ENCODE results near the gene CUL1.

The CUL1 gene

GRCh38 chr7:148694631-148695030 is 4.1 kb upstream of the CUL1 start:
- DNase-seq (ENCODE audit: insufficient read length, low spot score) (no peak), FAIRE-seq (no peak)
- TF ChIP-seq, protein P1, sequence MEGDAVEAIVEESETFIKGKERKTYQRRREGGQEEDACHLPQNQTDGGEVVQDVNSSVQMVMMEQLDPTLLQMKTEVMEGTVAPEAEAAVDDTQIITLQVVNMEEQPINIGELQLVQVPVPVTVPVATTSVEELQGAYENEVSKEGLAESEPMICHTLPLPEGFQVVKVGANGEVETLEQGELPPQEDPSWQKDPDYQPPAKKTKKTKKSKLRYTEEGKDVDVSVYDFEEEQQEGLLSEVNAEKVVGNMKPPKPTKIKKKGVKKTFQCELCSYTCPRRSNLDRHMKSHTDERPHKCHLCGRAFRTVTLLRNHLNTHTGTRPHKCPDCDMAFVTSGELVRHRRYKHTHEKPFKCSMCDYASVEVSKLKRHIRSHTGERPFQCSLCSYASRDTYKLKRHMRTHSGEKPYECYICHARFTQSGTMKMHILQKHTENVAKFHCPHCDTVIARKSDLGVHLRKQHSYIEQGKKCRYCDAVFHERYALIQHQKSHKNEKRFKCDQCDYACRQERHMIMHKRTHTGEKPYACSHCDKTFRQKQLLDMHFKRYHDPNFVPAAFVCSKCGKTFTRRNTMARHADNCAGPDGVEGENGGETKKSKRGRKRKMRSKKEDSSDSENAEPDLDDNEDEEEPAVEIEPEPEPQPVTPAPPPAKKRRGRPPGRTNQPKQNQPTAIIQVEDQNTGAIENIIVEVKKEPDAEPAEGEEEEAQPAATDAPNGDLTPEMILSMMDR (IDR thresholded peaks at IDR 0.05; ENCODE audit: insufficient read depth, missing control alignments), result no peak

DNA sequence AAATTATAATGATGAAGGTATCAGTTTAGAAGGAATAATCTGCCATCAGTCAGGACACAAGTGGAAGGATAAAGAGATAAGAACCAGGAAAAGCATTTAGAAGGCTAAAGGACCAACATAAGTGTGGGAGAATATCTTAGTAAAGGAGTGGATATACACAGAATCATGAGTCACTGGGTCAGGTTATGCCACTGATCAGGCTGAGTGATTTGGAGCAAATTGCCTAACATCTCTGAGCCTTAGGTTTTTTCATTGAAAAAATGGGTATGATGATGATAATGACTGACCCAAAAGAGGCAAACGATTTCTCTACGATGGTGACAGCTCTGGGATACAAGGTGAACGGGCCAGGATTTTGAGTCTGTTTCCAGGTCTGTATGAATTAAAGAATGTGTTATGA is 2.8 kb upstream of the CUL1 start:
- TF ChIP-seq, protein P1 (IDR thresholded peaks at IDR 0.05; ENCODE audit: insufficient read depth, missing control alignments), result no peak
- no peak for FAIRE-seq
- no peak for DNase-seq (ENCODE audit: insufficient read length, low spot score)

- TF ChIP-seq, protein P1 (IDR thresholded peaks at IDR 0.05; ENCODE audit: insufficient read depth, missing control alignments), result no peak
- DNase-seq (ENCODE audit: insufficient read length, low spot score) (no peak), FAIRE-seq (no peak)
Observed at GRCh38 chr7:148696787-148697186, 1.9 kb upstream of the CUL1 start.

- DNase-seq (ENCODE audit: insufficient read length, low spot score) (no peak), FAIRE-seq (no peak)
- TF ChIP-seq, protein P1 (IDR thresholded peaks at IDR 0.05; ENCODE audit: insufficient read depth, missing control alignments), result no peak
Observed at GRCh38 chr7:148697256-148698006, 1.3 kb upstream of the CUL1 start.

DNA sequence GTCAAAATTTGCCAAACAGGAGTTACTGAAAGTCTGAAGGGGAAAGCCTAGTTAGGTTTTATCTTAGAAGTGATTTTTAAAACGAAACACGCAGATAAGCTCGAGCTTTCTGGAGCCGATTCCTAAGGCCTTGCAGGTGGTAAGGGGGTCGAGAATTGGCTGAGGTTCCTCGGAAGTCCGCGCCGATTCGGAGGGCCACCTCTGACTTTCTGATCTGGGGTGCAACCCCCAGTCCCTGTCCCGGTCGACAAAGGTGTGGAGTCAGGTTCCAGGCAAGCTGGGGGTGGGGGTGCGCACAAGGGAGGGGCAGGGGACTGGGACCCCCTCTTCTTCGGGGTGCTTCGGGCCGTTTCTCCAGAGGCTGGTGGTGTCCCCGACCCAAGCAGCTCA is 701 bp upstream of the CUL1 start:
- DNase-seq (ENCODE audit: insufficient read length, low spot score) (no peak), FAIRE-seq (no peak)
- TF ChIP-seq, protein P1 (IDR thresholded peaks at IDR 0.05; ENCODE audit: insufficient read depth, missing control alignments), result no peak

DNA sequence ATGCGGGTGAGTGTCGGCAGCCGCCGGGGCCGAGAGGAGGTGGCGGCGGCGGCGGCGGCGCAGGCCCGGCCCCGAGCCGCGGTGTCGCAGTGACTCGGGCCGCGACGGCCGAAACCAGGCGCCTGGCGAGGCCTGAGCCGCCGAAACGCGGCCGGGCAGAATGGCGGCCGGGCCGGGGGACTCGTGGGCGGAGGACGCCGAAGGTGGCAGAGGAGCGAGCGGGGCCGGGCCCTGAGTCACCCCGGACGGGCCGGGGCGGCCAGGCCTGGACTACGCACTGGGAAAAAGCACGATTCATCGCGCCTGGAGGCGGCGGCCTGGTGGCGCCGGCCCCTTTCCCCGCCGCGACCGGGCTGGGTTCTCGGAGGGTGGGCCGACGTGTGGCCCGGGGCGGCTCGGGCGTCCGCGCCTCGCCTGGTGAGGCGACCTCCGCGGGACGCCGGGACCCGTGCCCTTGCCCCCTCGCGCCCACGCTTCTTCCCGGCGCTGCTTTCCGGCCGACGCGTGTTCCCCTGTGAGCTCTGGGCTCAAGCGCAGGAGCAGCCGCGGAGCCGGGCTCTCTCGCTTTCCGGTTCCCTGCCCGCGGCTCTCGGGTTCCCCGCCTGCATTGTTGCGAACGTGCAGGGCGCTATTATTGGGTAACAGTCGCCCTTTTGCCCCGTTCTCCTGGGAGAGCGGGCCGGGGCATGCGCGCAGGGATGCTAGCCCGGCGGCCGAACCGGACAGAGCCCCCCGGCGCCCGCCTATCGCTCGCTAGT is 500 bp downstream of the CUL1 start:
- TF ChIP-seq, protein P1 (IDR thresholded peaks at IDR 0.05; ENCODE audit: insufficient read depth, missing control alignments), result no peak
- no peak for FAIRE-seq
- DNase-seq (ENCODE audit: insufficient read length, low spot score), result no peak
